Parathyroid adenoma (tissue), 2 donors: ENCODE measurements around the gene PARK7.
"Not testable (repeated sequence)": the region's sequence is repeated elsewhere in the genome, so short reads cannot be mapped to it uniquely, and the experiment has no call there.

Source experiments
- H2AFZ ChIP-seq: fragments of 300-600 bp; sonication (generic); one replicate; pipeline ENCODE4 v1.7.0; 2017; ENCODE audit warnings: antibody characterized with exemption, mild to moderate bottlenecking
- H3K27ac ChIP-seq: fragments of 300-600 bp; sonication (generic); one replicate; pipeline ENCODE4 v1.7.0; 2017
- H3K27me3 ChIP-seq: fragments of 300-600 bp; sonication (generic); one replicate; pipeline ENCODE4 v1.7.0; 2017; ENCODE audit warnings: low read length; ENCODE audit not compliant: control insufficient read depth, insufficient read depth
- H3K36me3 ChIP-seq: fragments of 300-600 bp; sonication (generic); one replicate; pipeline ENCODE4 v1.7.0; 2017; ENCODE audit warnings: low read length; ENCODE audit not compliant: control insufficient read depth, insufficient read depth
- H3K4me1 ChIP-seq: fragments of 300-600 bp; sonication (generic); one replicate; pipeline ENCODE4 v1.7.0; 2017; ENCODE audit warnings: control low read depth
- H3K4me2 ChIP-seq: fragments of 300-600 bp; sonication (generic); one replicate; pipeline ENCODE4 v1.7.0; 2017; ENCODE audit warnings: low read length
- H3K4me3 ChIP-seq: fragments of 300-600 bp; sonication (generic); one replicate; pipeline ENCODE4 v1.7.0; 2017; ENCODE audit warnings: low read depth, low read length
- H3K79me2 ChIP-seq: fragments of 300-600 bp; sonication (generic); one replicate; pipeline ENCODE4 v1.7.0; 2017; ENCODE audit warnings: control low read depth
- H3K9ac ChIP-seq: fragments of 300-600 bp; sonication (generic); one replicate; pipeline ENCODE4 v1.7.0; 2017; ENCODE audit warnings: mild to moderate bottlenecking
- H3K9me3 ChIP-seq: fragments of 300-600 bp; sonication (generic); one replicate; pipeline ENCODE4 v1.7.0; 2017; ENCODE audit warnings: low read length; ENCODE audit not compliant: control insufficient read depth
- TF ChIP-seq, protein P1 (sequence below): fragments of 300-600 bp; sonication (generic); IDR thresholded peaks from one replicate; pipeline ENCODE4 v1.7.0; 2017; ENCODE audit warnings: antibody characterized with exemption, mild to moderate bottlenecking
- donor health status: primary hyperparathyroidism.

Gene PARK7

DNA sequence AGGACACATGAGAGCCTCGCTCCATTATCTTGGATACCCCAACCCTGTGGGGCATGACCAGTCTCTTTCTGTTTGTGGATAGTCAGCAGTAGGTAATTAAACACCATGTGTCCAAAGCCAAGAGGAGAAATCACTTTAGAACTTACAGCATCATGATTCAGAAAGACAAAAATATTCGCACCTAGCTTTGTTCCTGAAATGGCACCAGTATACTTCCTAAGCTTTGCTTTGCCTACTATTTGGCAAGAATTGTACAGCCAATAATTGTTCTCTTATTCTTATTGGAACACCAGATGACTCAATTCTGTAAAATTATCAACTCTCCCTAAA is 45.0 kb upstream of the PARK7 start:
- TF ChIP-seq, protein P1, sequence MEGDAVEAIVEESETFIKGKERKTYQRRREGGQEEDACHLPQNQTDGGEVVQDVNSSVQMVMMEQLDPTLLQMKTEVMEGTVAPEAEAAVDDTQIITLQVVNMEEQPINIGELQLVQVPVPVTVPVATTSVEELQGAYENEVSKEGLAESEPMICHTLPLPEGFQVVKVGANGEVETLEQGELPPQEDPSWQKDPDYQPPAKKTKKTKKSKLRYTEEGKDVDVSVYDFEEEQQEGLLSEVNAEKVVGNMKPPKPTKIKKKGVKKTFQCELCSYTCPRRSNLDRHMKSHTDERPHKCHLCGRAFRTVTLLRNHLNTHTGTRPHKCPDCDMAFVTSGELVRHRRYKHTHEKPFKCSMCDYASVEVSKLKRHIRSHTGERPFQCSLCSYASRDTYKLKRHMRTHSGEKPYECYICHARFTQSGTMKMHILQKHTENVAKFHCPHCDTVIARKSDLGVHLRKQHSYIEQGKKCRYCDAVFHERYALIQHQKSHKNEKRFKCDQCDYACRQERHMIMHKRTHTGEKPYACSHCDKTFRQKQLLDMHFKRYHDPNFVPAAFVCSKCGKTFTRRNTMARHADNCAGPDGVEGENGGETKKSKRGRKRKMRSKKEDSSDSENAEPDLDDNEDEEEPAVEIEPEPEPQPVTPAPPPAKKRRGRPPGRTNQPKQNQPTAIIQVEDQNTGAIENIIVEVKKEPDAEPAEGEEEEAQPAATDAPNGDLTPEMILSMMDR, result no peak
- Histone ChIP-seq H3K36me3 (no peaks in the 10 kb centered on the region), H3K9ac (no peak overlapping the region), H3K4me1 (no peaks in the 10 kb centered on the region), H3K4me2 (no peak overlapping the region), H3K79me2 (no peaks in the 10 kb centered on the region), H2AFZ (no peak overlapping the region), H3K9me3 (no peaks in the 10 kb centered on the region), H3K27me3 (no peaks in the 10 kb centered on the region), H3K4me3 (no peak overlapping the region), H3K27ac (no peak overlapping the region)

DNA sequence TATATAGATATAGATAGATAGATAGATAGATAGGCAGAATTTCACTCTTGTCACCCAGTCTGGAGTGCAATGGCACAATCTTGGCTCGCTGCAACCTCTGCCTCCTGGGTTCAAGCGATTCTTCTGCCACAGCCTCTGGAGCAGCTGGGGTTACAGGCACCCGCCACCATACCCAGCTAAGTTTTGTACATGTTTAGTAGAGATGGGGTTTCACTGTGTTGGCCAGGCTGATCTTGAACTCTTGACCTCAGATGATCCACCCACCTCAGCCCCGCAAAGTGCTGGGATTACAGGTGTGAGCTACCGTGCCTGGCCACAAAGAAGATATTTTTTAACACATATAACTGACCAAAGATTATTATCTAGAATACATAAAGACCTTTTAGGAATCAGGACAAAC is 43.5 kb upstream of the PARK7 start:
- not testable (repeated sequence) for H3K9me3 ChIP-seq, H3K36me3 ChIP-seq, H3K9ac ChIP-seq, H3K79me2 ChIP-seq, H3K4me2 ChIP-seq, H3K27me3 ChIP-seq, H3K4me1 ChIP-seq, H3K4me3 ChIP-seq, H2AFZ ChIP-seq, H3K27ac ChIP-seq

DNA sequence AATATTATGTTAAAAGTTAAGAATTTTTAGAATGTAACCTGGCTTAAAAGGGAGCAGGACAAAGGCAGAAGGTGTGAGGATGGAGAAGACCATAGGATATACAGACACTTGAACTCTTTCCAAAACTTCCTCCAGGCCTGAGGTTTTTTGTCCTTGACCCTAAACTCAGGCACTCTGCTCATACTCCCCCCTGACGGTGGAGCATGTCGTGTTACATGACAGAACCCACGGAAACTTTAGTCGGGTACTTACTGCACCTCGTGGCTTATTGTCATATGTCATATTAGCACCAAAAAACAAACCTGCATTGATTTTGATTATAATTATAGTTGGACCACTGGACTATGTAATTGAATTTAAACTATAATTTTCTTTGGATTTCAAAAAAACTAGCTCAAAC is 41.6 kb upstream of the PARK7 start:
- H2AFZ ChIP-seq, result no peak overlapping the region
- H3K27ac ChIP-seq, result no peak overlapping the region
- no peaks in the 10 kb centered on the region for H3K4me1 ChIP-seq
- no peaks in the 10 kb centered on the region for H3K36me3 ChIP-seq
- no peak overlapping the region for H3K9ac ChIP-seq
- H3K9me3 ChIP-seq, result no peaks in the 10 kb centered on the region
- TF ChIP-seq, protein P1, result no peak
- no peak overlapping the region for H3K4me2 ChIP-seq
- no peaks in the 10 kb centered on the region for H3K27me3 ChIP-seq
- no peak overlapping the region for H3K4me3 ChIP-seq
- H3K79me2 ChIP-seq, result no peaks in the 10 kb centered on the region

- H3K79me2 ChIP-seq, result no peaks in the 10 kb centered on the region
- no peak overlapping the region for H3K27ac ChIP-seq
- no peaks in the 10 kb centered on the region for H3K27me3 ChIP-seq
- no peak overlapping the region for H3K9ac ChIP-seq
- H2AFZ ChIP-seq, result no peak overlapping the region
- H3K4me3 ChIP-seq, result no peak overlapping the region
- TF ChIP-seq, protein P1, result no peak
- H3K9me3 ChIP-seq, result no peaks in the 10 kb centered on the region
- no peaks in the 10 kb centered on the region for H3K4me1 ChIP-seq
- H3K4me2 ChIP-seq, result no peak overlapping the region
- no peaks in the 10 kb centered on the region for H3K36me3 ChIP-seq
Measured at GRCh38 chr1:7921796-7922195, 39.7 kb upstream of the PARK7 start.

DNA sequence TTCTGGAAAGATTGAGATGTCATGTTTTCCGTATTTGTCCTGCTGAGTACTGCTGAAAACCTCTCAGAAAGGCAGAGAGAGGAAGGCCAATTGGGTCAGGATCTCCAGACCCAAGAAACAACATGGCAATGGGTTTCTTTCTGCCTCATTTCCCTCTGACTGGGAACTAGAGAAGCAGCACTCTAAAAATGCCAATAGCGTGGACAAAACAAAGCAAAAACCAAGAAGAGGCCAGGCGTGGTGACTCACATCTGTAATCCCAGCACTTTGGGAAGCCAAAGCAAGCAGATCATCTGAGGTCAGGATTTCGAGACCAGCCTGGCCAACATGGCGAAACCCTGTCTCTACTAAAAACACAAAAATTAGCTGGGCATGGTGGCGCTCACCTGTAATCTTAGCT is 39.2 kb upstream of the PARK7 start:
- Histone ChIP-seq H3K9me3 (no peaks in the 10 kb centered on the region), H3K4me2 (no peak overlapping the region), H2AFZ (no peak overlapping the region), H3K36me3 (no peaks in the 10 kb centered on the region), H3K79me2 (no peaks in the 10 kb centered on the region), H3K9ac (no peak overlapping the region), H3K27me3 (no peaks in the 10 kb centered on the region), H3K27ac (no peak overlapping the region), H3K4me3 (no peak overlapping the region), H3K4me1 (no peaks in the 10 kb centered on the region)
- TF ChIP-seq, protein P1, result no peak

DNA sequence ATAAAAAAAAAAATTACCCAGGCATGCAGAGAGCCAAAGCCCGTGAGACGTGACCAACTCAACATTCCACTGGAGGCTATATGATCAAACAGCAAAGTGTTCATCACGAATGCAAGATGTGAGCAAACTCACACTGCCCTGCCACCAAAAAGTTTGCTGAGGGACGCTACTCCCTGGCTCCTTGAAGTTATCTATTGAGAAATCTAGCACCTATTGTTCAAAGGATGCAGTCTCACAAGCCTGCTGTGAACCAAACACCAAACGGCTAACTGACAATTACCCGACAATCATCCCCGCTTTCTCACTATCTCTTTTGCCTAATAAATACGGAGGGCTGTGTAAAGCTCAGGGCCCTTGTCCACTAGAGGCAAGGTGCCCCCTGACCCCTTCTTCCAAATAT is 34.5 kb upstream of the PARK7 start:
- not testable (repeated sequence) for H3K9me3 ChIP-seq, H3K36me3 ChIP-seq, H3K4me1 ChIP-seq, H3K27ac ChIP-seq, H3K79me2 ChIP-seq, H3K4me3 ChIP-seq, H3K27me3 ChIP-seq, H3K4me2 ChIP-seq, H3K9ac ChIP-seq, H2AFZ ChIP-seq
